Measurements from ENCODE around the gene THAP11. TPM values are rescaled to one million over a fixed set of nuclear protein-coding genes. Genes with fewer than 3 reads are reported as not detected.

THAP11 gene
- total and polyA plus RNA-seq, 2 of the 13 experiments (the other 11 are each of a cell fraction or from before 2014, with no cell fraction given): 44.2 to 53.4 TPM

DNA sequence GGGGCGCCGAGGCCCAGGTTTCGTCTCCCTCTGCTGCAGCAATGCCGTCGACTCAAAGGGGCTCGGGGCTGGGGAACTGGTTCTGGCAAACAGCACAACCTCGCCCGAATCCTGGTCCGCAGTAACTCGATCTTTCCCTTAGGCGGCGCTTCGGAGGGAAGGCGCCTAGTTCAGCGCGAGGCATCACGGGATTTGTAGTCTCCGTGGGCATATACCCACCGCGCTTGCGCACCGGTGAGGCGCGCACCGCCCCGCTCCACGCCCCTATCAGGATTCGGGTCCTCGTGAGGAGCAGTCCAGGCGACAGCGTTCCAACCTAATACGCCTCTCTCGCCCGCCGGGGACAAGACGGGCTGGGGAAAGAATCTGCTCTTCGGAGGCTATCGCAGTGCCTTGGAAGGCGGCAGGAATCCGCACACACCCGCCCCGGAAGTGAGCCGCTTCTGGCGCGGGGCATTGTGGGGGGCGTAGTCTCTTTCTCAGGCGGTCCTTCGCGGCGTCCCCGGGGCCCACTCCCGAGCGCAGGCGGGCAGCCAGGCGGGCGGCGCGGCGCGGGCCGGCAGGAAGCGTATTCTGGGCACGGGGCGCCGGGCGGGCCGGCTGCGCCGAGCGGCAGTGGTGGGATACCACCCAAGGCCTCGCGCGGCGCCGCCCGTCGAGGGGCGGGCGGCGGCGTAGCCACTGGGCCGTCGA lies at the start of gene THAP11 (continued):
- TF ChIP-seq, protein P1, sequence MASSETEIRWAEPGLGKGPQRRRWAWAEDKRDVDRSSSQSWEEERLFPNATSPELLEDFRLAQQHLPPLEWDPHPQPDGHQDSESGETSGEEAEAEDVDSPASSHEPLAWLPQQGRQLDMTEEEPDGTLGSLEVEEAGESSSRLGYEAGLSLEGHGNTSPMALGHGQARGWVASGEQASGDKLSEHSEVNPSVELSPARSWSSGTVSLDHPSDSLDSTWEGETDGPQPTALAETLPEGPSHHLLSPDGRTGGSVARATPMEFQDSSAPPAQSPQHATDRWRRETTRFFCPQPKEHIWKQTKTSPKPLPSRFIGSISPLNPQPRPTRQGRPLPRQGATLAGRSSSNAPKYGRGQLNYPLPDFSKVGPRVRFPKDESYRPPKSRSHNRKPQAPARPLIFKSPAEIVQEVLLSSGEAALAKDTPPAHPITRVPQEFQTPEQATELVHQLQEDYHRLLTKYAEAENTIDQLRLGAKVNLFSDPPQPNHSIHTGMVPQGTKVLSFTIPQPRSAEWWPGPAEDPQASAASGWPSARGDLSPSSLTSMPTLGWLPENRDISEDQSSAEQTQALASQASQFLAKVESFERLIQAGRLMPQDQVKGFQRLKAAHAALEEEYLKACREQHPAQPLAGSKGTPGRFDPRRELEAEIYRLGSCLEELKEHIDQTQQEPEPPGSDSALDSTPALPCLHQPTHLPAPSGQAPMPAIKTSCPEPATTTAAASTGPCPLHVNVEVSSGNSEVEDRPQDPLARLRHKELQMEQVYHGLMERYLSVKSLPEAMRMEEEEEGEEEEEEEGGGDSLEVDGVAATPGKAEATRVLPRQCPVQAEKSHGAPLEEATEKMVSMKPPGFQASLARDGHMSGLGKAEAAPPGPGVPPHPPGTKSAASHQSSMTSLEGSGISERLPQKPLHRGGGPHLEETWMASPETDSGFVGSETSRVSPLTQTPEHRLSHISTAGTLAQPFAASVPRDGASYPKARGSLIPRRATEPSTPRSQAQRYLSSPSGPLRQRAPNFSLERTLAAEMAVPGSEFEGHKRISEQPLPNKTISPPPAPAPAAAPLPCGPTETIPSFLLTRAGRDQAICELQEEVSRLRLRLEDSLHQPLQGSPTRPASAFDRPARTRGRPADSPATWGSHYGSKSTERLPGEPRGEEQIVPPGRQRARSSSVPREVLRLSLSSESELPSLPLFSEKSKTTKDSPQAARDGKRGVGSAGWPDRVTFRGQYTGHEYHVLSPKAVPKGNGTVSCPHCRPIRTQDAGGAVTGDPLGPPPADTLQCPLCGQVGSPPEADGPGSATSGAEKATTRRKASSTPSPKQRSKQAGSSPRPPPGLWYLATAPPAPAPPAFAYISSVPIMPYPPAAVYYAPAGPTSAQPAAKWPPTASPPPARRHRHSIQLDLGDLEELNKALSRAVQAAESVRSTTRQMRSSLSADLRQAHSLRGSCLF (CRISPR knock-in tag; IDR thresholded peaks at IDR 0.05; ENCODE audit: borderline replicate concordance): no peak
- TF ChIP-seq GATAD1 (CRISPR knock-in tag; IDR thresholded peaks at IDR 0.05) (peak; percentile 85), KAT8 (CRISPR knock-in tag; IDR thresholded peaks at IDR 0.05) (peak; percentile 86), ZFX (CRISPR knock-in tag; IDR thresholded peaks at IDR 0.05; ENCODE audit: low read depth) (peak; percentile 89), RBM39 (IDR thresholded peaks at IDR 0.05; ENCODE audit: low read depth, low read length, poor library complexity, severe bottlenecking) (no peak), NKX3-1 (CRISPR knock-in tag; IDR thresholded peaks at IDR 0.05) (peak; percentile 75; the same call in 1 of the 2 replicates), MAFG (CRISPR knock-in tag; IDR thresholded peaks at IDR 0.05) (no peak), PHB2 (IDR thresholded peaks at IDR 0.05; ENCODE audit: partially characterized antibody) (no peak), JARID2 (CRISPR knock-in tag; IDR thresholded peaks at IDR 0.05; ENCODE audit: insufficient replicate concordance) (no peak), RFX5 (IDR thresholded peaks at IDR 0.05; ENCODE audit: low read depth, low read length) (no peak), ESRRA (CRISPR knock-in tag; IDR thresholded peaks at IDR 0.05; ENCODE audit: low read depth) (no peak), GABPA (IDR thresholded peaks at IDR 0.05; ENCODE audit: low read depth, low read length) (no peak), GABPA (CRISPR knock-in tag; IDR thresholded peaks at IDR 0.05; ENCODE audit: low read depth) (peak; percentile 91), ARHGAP35 (CRISPR knock-in tag; IDR thresholded peaks at IDR 0.05; ENCODE audit: borderline replicate concordance) (peak; percentile 94), PCBP1 (IDR thresholded peaks at IDR 0.05; ENCODE audit: borderline replicate concordance, low read depth, low read length) (no peak), ZNF567 (CRISPR knock-in tag; IDR thresholded peaks at IDR 0.05; ENCODE audit: borderline replicate concordance) (0 out of 2 replicates have a peak, but pooled peaks have one; percentile 93), SOX6 (IDR thresholded peaks at IDR 0.05) (no peak), SOX6 (CRISPR knock-in tag; IDR thresholded peaks at IDR 0.05) (no peak; the same call in 1 of the 2 replicates)
- TF ChIP-seq, protein P2, sequence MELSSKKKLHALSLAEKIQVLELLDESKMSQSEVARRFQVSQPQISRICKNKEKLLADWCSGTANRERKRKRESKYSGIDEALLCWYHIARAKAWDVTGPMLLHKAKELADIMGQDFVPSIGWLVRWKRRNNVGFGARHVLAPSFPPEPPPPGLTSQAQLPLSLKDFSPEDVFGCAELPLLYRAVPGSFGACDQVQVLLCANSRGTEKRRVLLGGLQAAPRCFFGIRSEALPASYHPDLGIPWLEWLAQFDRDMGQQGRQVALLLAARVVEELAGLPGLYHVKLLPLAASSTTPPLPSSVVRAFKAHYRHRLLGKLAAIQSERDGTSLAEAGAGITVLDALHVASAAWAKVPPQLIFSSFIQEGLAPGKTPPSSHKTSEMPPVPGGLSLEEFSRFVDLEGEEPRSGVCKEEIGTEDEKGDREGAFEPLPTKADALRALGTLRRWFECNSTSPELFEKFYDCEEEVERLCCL (CRISPR knock-in tag; IDR thresholded peaks at IDR 0.05; ENCODE audit: borderline replicate concordance): no peak
- TF ChIP-seq, protein P3, sequence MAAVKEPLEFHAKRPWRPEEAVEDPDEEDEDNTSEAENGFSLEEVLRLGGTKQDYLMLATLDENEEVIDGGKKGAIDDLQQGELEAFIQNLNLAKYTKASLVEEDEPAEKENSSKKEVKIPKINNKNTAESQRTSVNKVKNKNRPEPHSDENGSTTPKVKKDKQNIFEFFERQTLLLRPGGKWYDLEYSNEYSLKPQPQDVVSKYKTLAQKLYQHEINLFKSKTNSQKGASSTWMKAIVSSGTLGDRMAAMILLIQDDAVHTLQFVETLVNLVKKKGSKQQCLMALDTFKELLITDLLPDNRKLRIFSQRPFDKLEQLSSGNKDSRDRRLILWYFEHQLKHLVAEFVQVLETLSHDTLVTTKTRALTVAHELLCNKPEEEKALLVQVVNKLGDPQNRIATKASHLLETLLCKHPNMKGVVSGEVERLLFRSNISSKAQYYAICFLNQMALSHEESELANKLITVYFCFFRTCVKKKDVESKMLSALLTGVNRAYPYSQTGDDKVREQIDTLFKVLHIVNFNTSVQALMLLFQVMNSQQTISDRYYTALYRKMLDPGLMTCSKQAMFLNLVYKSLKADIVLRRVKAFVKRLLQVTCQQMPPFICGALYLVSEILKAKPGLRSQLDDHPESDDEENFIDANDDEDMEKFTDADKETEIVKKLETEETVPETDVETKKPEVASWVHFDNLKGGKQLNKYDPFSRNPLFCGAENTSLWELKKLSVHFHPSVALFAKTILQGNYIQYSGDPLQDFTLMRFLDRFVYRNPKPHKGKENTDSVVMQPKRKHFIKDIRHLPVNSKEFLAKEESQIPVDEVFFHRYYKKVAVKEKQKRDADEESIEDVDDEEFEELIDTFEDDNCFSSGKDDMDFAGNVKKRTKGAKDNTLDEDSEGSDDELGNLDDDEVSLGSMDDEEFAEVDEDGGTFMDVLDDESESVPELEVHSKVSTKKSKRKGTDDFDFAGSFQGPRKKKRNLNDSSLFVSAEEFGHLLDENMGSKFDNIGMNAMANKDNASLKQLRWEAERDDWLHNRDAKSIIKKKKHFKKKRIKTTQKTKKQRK (IDR thresholded peaks at IDR 0.05; ENCODE audit: low read length): no peak

Data from HepG2 (cell line).